Mesenchymal stem cell (in vitro differentiated cells and primary cell): ENCODE data around the gene STAC2.

ENCODE experiments used
- DNase-seq: peaks from one replicate; pipeline ENCODE4 v3.0.0-alpha.2; 2013
- H2AFZ ChIP-seq: one replicate; pipeline ENCODE4 v1.6.1; 2013; ENCODE audit warnings: low read depth, mild to moderate bottlenecking, control low read depth, inconsistent platforms, low read length, moderate library complexity
- H2AK5ac ChIP-seq: 2 replicates; pipeline ENCODE4 v1.6.1; 2013; ENCODE audit warnings: low read length, moderate library complexity, mild to moderate bottlenecking, inconsistent platforms; ENCODE audit not compliant: severe bottlenecking
- H2BK120ac ChIP-seq: one replicate; pipeline ENCODE4 v1.6.1; 2013; ENCODE audit warnings: low read depth, mild to moderate bottlenecking, inconsistent platforms, low read length, moderate library complexity
- H2BK12ac ChIP-seq, 2 experiments: one replicate each; pipeline ENCODE4 v1.6.1; 2013; ENCODE audit warnings: inconsistent platforms in 2 of 2, low read length in 2 of 2, mild to moderate bottlenecking in 2 of 2, moderate library complexity in 2 of 2, control low read depth in 1 of 2
- H2BK15ac ChIP-seq: one replicate; pipeline ENCODE4 v1.6.1; 2013; ENCODE audit warnings: mild to moderate bottlenecking, low read depth, inconsistent platforms; ENCODE audit not compliant: poor library complexity, severe bottlenecking
- H2BK5ac ChIP-seq: 2 replicates; pipeline ENCODE4 v1.6.1; 2013; ENCODE audit warnings: low read depth, mild to moderate bottlenecking, low read length, control low read depth, inconsistent platforms; ENCODE audit not compliant: poor library complexity, severe bottlenecking
- H3K14ac ChIP-seq, 2 experiments: one replicate each; pipeline ENCODE4 v1.6.1; 2013; ENCODE audit warnings: inconsistent platforms in 2 of 2, low read length in 2 of 2, control low read depth in 1 of 2, mild to moderate bottlenecking in 1 of 2, moderate library complexity in 1 of 2
- H3K18ac ChIP-seq, 2 experiments: one replicate each; pipeline ENCODE4 v1.6.1; 2013; ENCODE audit warnings: inconsistent platforms in 2 of 2, low read length in 2 of 2, control low read depth in 1 of 2, low read depth in 1 of 2, mild to moderate bottlenecking in 1 of 2
- H3K23ac ChIP-seq, 2 experiments: one replicate each; pipeline ENCODE4 v1.6.1; 2013; ENCODE audit warnings: inconsistent platforms in 2 of 2, low read length in 2 of 2, mild to moderate bottlenecking in 2 of 2, moderate library complexity in 2 of 2, control low read depth in 1 of 2
- H3K27ac ChIP-seq: 2 replicates; pipeline ENCODE4 v1.5.1; 2013; ENCODE audit warnings: mild to moderate bottlenecking, moderate library complexity, low read length, control low read depth, inconsistent platforms; ENCODE audit not compliant: poor library complexity, severe bottlenecking
- H3K27me3 ChIP-seq, 2 experiments: 2 replicates each; pipeline versions ENCODE4 v1.6.1 to v1.7.0; 2013; ENCODE audit warnings: low read length in 2 of 2, mild to moderate bottlenecking in 2 of 2, moderate library complexity in 2 of 2, control low read depth in 1 of 2, inconsistent platforms in 1 of 2; ENCODE audit not compliant: control insufficient read depth in 1 of 2, insufficient read depth in 1 of 2
- H3K36me3 ChIP-seq, 2 experiments: 2 replicates each; pipeline versions ENCODE4 v1.6.1 to v1.7.0; 2013; ENCODE audit warnings: low read length in 2 of 2, control low read depth in 1 of 2, inconsistent platforms in 1 of 2, low read depth in 1 of 2, mild to moderate bottlenecking in 1 of 2; ENCODE audit not compliant: insufficient read depth in 2 of 2, control insufficient read depth in 1 of 2
- H3K4ac ChIP-seq, 2 experiments: one replicate each; pipeline ENCODE4 v1.6.1; 2013; ENCODE audit warnings: inconsistent platforms in 2 of 2, low read length in 2 of 2, mild to moderate bottlenecking in 2 of 2, moderate library complexity in 2 of 2, control low read depth in 1 of 2, low read depth in 1 of 2
- H3K4me1 ChIP-seq: 2 replicates; pipeline ENCODE4 v1.6.1; 2013; ENCODE audit warnings: low read depth, low read length, control low read depth; ENCODE audit not compliant: control insufficient read depth, insufficient read depth
- H3K4me2 ChIP-seq: 2 replicates; pipeline ENCODE4 v1.6.1; 2013; ENCODE audit warnings: low read length, mild to moderate bottlenecking, inconsistent platforms; ENCODE audit not compliant: poor library complexity, severe bottlenecking
- H3K4me3 ChIP-seq, 2 experiments: 2 replicates each; pipeline versions ENCODE4 v1.5.1 to v1.7.0; 2013; ENCODE audit warnings: low read length in 2 of 2, mild to moderate bottlenecking in 2 of 2, control low read depth in 1 of 2, low read depth in 1 of 2; ENCODE audit not compliant: insufficient read depth in 1 of 2
- H3K79me1 ChIP-seq: replicated peaks from 2 replicates; pipeline ENCODE4 v1.6.1; 2013; ENCODE audit warnings: mild to moderate bottlenecking, control low read depth, low read length, inconsistent platforms; ENCODE audit not compliant: poor library complexity, severe bottlenecking
- H3K9ac ChIP-seq: 2 replicates; pipeline ENCODE4 v1.7.0; 2013; ENCODE audit warnings: mild to moderate bottlenecking, low read length, moderate library complexity
- H3K9me3 ChIP-seq: 2 replicates; pipeline ENCODE4 v1.7.0; 2013; ENCODE audit warnings: mild to moderate bottlenecking, low read length; ENCODE audit not compliant: control insufficient read depth
- H4K8ac ChIP-seq: one replicate; pipeline ENCODE4 v1.6.1; 2013; ENCODE audit warnings: inconsistent platforms, mild to moderate bottlenecking, low read length, moderate library complexity
- H4K91ac ChIP-seq: one replicate; pipeline ENCODE4 v1.6.1; 2013; ENCODE audit warnings: mild to moderate bottlenecking, low read length, inconsistent platforms
- WGBS: methylation state at CpG from one replicate; pipeline ENCODE4 v1.1.7; 2013; ENCODE audit warnings: mixed read lengths; 5-methylcytosine and 5-hydroxymethylcytosine counted together

STAC2 gene

DNA sequence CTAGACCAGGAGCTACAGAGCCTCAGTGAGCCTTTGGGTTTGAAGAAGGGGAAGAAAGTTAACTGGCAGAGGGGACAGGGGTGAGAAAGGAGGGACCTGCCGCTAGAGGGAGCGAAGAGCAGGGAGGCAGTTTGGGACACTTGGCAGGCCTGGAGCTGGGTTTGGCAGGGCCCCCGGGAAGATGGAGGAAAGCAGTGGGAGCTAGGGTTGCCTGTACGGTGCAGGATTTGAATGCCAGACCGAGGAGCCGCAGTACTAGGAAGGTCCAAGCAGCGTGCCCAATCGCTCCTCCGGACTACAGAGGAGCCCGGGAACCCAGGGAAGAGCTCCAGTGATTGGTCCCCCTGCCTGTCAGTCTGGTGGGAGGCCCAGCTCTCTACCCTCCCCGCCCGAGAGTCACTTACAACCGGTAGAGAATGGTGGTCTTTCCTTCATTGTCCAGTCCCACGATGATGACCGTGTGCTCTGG lies 61.0 kb downstream of the STAC2 start:
- Histone ChIP-seq H3K18ac (peak overlapping the region in 1 of 2 experiments; percentile 49), H3K36me3 (no peaks in the 10 kb centered on the region), H3K14ac (peak overlapping the region in 1 of 2 experiments; percentile 72), H4K91ac (no peak overlapping the region), H3K4ac (no peak overlapping the region), H2AFZ (peak overlapping the region; percentile 69), H3K4me3 (peak overlapping the region; percentile 54 to 77), H3K27me3 (peaks cover 33 to 40% of the 10 kb centered on the region in 2 experiments), H3K4me1 (peaks cover 5% of the 10 kb centered on the region), H4K8ac (peak overlapping the region; percentile 41), H3K4me2 (peak overlapping the region; percentile 85), H2BK15ac (no peak overlapping the region), H2AK5ac (no peak overlapping the region), H3K23ac (no peak overlapping the region), H3K9me3 (no peaks in the 10 kb centered on the region), H2BK5ac (no peak overlapping the region), H3K79me1 (no peaks in the 10 kb centered on the region), H3K9ac (peak overlapping the region; percentile 80), H2BK120ac (no peak overlapping the region), H2BK12ac (no peak overlapping the region), H3K27ac (no peak overlapping the region)
- peak; percentile 95 for DNase-seq
- under 1% methylated on average over 15 of the region's 15 CpGs for WGBS

DNA sequence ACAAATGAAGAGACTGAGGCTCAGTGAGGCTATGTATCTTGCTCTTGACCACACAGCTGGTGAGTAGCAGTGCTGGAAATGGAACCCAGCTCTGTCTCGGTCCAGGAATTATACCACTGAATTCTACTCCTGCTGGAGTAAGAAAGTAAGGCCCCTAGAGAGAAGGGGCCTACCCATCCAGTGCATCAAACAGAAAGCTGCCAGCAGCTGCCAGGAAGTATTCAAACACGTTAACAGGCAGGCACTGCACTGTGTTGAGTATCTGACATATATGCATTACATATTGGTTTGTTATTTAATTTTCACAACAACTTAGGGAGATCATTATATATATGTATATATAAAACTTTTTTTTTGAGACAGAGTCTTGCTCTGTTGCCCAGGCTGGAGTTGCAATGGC lies 63.8 kb downstream of the STAC2 start:
- no peak overlapping the region for H2BK15ac ChIP-seq
- H2BK5ac ChIP-seq = no peak overlapping the region
- H3K9me3 ChIP-seq = no peaks in the 10 kb centered on the region
- DNase-seq = no peak
- no peak overlapping the region for H3K4me2 ChIP-seq
- peaks cover 29 to 31% of the 10 kb centered on the region in 2 experiments for H3K27me3 ChIP-seq
- H3K9ac ChIP-seq = no peak overlapping the region
- no peak overlapping the region for H3K18ac ChIP-seq
- H3K36me3 ChIP-seq = no peaks in the 10 kb centered on the region
- no peak overlapping the region for H2BK120ac ChIP-seq
- H3K4me3 ChIP-seq = no peak overlapping the region
- H3K14ac ChIP-seq = no peak overlapping the region
- H3K79me1 ChIP-seq = no peaks in the 10 kb centered on the region
- H4K8ac ChIP-seq = no peak overlapping the region
- H3K27ac ChIP-seq = no peak overlapping the region
- no peak overlapping the region for H2BK12ac ChIP-seq
- H2AFZ ChIP-seq = no peak overlapping the region
- H2AK5ac ChIP-seq = no peak overlapping the region
- no peak overlapping the region for H3K23ac ChIP-seq
- H3K4ac ChIP-seq = no peak overlapping the region
- no peak overlapping the region for H4K91ac ChIP-seq
- H3K4me1 ChIP-seq = peaks cover 5% of the 10 kb centered on the region
- WGBS = 85% methylated on average over 1 of the region's 2 CpGs
